NCI-H748 treated with DMSO at 0.1 percent for 48 hours (cell line): Measurements from ENCODE around the gene COBL.

ENCODE experiments used
- DNase-seq: peaks from one replicate; lab custom pipeline; 2025; lab: John Stamatoyannopoulos, UW

Gene COBL

GRCh38 chr7:51045319-51046102, 271.1 kb downstream of the COBL start:
- DNase-seq, result no peak

GRCh38 chr7:51043461-51043860, 273.1 kb downstream of the COBL start:
- DNase-seq, result no peak

- DNase-seq, result no peak
Observed at GRCh38 chr7:51040787-51041186, 275.8 kb downstream of the COBL start.

- DNase-seq, result no peak
Observed at GRCh38 chr7:51038573-51038972, 278.0 kb downstream of the COBL start.

- DNase-seq, result no peak
Observed at GRCh38 chr7:51035716-51036115, 280.9 kb downstream of the COBL start.

GRCh38 chr7:51034521-51035264, 281.9 kb downstream of the COBL start:
- DNase-seq, result no peak

GRCh38 chr7:51033727-51034520, 282.7 kb downstream of the COBL start:
- DNase-seq, result no peak

- DNase-seq, result no peak
Observed at GRCh38 chr7:51031791-51032515, 284.7 kb downstream of the COBL start.

GRCh38 chr7:51031216-51031615, 285.4 kb downstream of the COBL start:
- DNase-seq, result no peak

- no peak for DNase-seq
Observed at GRCh38 chr7:51029701-51030191, 286.9 kb downstream of the COBL start.

- no peak for DNase-seq
Observed at GRCh38 chr7:51029131-51029530, 287.5 kb downstream of the COBL start.

- no peak for DNase-seq
Observed at GRCh38 chr7:51027935-51028830, 288.4 kb downstream of the COBL start.

GRCh38 chr7:51027106-51027934, 289.3 kb downstream of the COBL start:
- DNase-seq, result no peak

- no peak for DNase-seq
Observed at GRCh38 chr7:51026341-51026740, 290.3 kb downstream of the COBL start.

- no peak for DNase-seq
Observed at GRCh38 chr7:51025668-51026067, 290.9 kb downstream of the COBL start.

- no peak for DNase-seq
Observed at GRCh38 chr7:51024867-51025266, 291.7 kb downstream of the COBL start.

GRCh38 chr7:51023547-51023946, 293.1 kb downstream of the COBL start:
- DNase-seq, result no peak

- DNase-seq, result no peak
Observed at GRCh38 chr7:51022821-51023220, 293.8 kb downstream of the COBL start.

- DNase-seq, result no peak
Observed at GRCh38 chr7:51021906-51022570, 294.6 kb downstream of the COBL start.
